ENCODE measurements around the gene CHST11. TPM values are rescaled to one million over a fixed set of nuclear protein-coding genes. Genes with fewer than 3 reads are reported as not detected.

The CHST11 gene
- total RNA-seq, 1 experiment from 2014 or later = 1.1 TPM

GRCh38 chr12:104656383-104656782 is 199.6 kb downstream of the CHST11 start:
- no peak for DNase-seq
- H3K4me3 Mint-ChIP-seq (ENCODE audit: low read depth, unreplicated experiment) = no peak overlapping the region
- no peaks in the 10 kb centered on the region for H3K36me3 Mint-ChIP-seq (ENCODE audit: insufficient read depth, unreplicated experiment)
- TF ChIP-seq, protein P1, sequence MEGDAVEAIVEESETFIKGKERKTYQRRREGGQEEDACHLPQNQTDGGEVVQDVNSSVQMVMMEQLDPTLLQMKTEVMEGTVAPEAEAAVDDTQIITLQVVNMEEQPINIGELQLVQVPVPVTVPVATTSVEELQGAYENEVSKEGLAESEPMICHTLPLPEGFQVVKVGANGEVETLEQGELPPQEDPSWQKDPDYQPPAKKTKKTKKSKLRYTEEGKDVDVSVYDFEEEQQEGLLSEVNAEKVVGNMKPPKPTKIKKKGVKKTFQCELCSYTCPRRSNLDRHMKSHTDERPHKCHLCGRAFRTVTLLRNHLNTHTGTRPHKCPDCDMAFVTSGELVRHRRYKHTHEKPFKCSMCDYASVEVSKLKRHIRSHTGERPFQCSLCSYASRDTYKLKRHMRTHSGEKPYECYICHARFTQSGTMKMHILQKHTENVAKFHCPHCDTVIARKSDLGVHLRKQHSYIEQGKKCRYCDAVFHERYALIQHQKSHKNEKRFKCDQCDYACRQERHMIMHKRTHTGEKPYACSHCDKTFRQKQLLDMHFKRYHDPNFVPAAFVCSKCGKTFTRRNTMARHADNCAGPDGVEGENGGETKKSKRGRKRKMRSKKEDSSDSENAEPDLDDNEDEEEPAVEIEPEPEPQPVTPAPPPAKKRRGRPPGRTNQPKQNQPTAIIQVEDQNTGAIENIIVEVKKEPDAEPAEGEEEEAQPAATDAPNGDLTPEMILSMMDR (IDR thresholded peaks at IDR 0.05; ENCODE audit: unreplicated experiment) = no peak
- CTCF ChIA-PET = no interaction called here
- H3K27ac Mint-ChIP-seq (ENCODE audit: unreplicated experiment) = no peak overlapping the region
- BruUV-seq (replicated peaks) = no TSS peak
- H3K27me3 Mint-ChIP-seq (ENCODE audit: unreplicated experiment) = peaks cover 96% of the 10 kb centered on the region
- intact Hi-C loops (cut with micrococcal nuclease; ENCODE audit: unreplicated experiment) = no loop called here
- no peaks in the 10 kb centered on the region for H3K9me3 Mint-ChIP-seq (ENCODE audit: low read depth, unreplicated experiment)
- no peaks in the 10 kb centered on the region for H3K4me1 Mint-ChIP-seq (ENCODE audit: low read depth, unreplicated experiment)

DNA sequence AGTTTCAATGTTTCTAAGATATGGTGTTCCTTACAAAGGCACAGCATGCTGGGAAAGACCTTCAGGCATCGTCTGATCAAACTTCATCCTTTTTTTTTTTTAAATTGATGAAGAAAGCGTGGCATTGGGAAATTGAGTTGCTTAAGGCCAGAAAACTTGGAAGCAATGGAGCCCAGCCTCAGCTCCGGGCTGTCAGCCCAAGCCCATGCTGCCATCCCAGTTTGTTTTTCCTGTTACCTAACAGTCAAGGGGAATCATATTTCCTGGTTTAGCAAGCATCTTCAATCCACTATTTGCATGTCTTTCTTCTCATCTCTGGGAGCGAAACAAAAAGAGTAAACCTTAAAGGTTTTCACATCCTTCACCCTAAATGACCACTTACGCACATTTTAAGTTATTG is 200.2 kb downstream of the CHST11 start:
- peaks cover 2% of the 10 kb centered on the region for H3K4me1 Mint-ChIP-seq (ENCODE audit: low read depth, unreplicated experiment)
- H3K36me3 Mint-ChIP-seq (ENCODE audit: insufficient read depth, unreplicated experiment) = no peaks in the 10 kb centered on the region
- no peaks in the 10 kb centered on the region for H3K9me3 Mint-ChIP-seq (ENCODE audit: low read depth, unreplicated experiment)
- CTCF ChIA-PET = no interaction called here
- intact Hi-C loops (cut with micrococcal nuclease; ENCODE audit: unreplicated experiment) = no loop called here
- H3K27me3 Mint-ChIP-seq (ENCODE audit: unreplicated experiment) = peaks cover 92% of the 10 kb centered on the region
- BruUV-seq (replicated peaks) = no TSS peak
- H3K4me3 Mint-ChIP-seq (ENCODE audit: low read depth, unreplicated experiment) = no peak overlapping the region
- no peak for DNase-seq
- no peak overlapping the region for H3K27ac Mint-ChIP-seq (ENCODE audit: unreplicated experiment)
- TF ChIP-seq, protein P1 (IDR thresholded peaks at IDR 0.05; ENCODE audit: unreplicated experiment) = no peak

DNA sequence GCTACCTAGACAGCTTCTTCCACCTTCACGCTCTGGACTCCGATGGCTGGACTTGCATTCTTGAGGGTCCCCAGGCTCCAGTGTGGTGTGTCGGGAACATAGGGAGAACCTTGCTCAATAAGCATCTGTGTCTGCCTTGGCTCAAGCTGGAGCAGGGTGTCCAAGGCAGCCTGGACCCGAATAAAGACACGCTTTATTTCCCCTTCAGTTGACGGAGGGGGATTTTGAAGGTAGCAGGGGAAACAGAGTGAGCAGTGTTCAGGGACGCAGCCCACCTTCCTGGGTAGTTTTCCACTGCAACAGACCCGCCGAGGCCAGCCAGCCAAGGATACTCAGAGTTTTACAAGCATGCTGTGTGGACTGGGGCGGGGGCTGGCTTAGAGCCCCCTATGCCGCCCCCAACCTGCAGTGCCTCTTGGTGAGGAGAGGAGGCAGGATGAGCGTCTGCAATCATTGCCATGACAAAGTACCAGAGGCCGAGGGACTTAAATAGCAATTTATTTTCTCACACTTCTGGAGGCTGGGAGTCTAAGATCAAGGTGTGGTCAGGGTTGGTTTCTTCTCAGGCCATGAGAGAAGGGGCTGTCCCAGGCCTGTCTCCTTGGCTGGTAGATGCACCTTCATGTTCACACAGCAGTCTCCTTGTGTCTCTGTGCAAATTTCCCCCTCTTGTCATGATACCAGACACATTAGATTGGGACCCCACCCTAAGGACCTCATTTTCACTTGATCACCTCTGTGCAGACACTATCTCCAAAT is 201.2 kb downstream of the CHST11 start:
- no TSS peak for BruUV-seq (replicated peaks)
- no peak overlapping the region for H3K4me3 Mint-ChIP-seq (ENCODE audit: low read depth, unreplicated experiment)
- H3K27me3 Mint-ChIP-seq (ENCODE audit: unreplicated experiment) = peaks cover 87% of the 10 kb centered on the region
- H3K36me3 Mint-ChIP-seq (ENCODE audit: insufficient read depth, unreplicated experiment) = no peaks in the 10 kb centered on the region
- peaks cover 12% of the 10 kb centered on the region for H3K4me1 Mint-ChIP-seq (ENCODE audit: low read depth, unreplicated experiment)
- intact Hi-C loops (cut with micrococcal nuclease; ENCODE audit: unreplicated experiment) = no loop called here
- TF ChIP-seq, protein P1 (IDR thresholded peaks at IDR 0.05; ENCODE audit: unreplicated experiment) = no peak
- no peak overlapping the region for H3K27ac Mint-ChIP-seq (ENCODE audit: unreplicated experiment)
- H3K9me3 Mint-ChIP-seq (ENCODE audit: low read depth, unreplicated experiment) = no peaks in the 10 kb centered on the region
- CTCF ChIA-PET = no interaction called here
- no peak for DNase-seq

GRCh38 chr12:104659058-104659457 is 202.3 kb downstream of the CHST11 start:
- Mint-ChIP-seq H3K4me3 (ENCODE audit: low read depth, unreplicated experiment) (no peak overlapping the region), H3K36me3 (ENCODE audit: insufficient read depth, unreplicated experiment) (no peaks in the 10 kb centered on the region), H3K9me3 (ENCODE audit: low read depth, unreplicated experiment) (no peaks in the 10 kb centered on the region), H3K27ac (ENCODE audit: unreplicated experiment) (no peak overlapping the region), H3K4me1 (ENCODE audit: low read depth, unreplicated experiment) (peaks cover 14% of the 10 kb centered on the region), H3K27me3 (ENCODE audit: unreplicated experiment) (peaks cover 75% of the 10 kb centered on the region)
- no peak for DNase-seq
- TF ChIP-seq, protein P1 (IDR thresholded peaks at IDR 0.05; ENCODE audit: unreplicated experiment) = no peak
- CTCF ChIA-PET = no interaction called here
- BruUV-seq (replicated peaks) = no TSS peak
- intact Hi-C loops (cut with micrococcal nuclease; ENCODE audit: unreplicated experiment) = no loop called here
